DMS79 (cell line): ENCODE measurements around the gene MOSPD3.

ENCODE experiments used
- DNase-seq: peaks from one replicate; lab custom pipeline; 2025; lab: John Stamatoyannopoulos, UW

Gene MOSPD3

DNA sequence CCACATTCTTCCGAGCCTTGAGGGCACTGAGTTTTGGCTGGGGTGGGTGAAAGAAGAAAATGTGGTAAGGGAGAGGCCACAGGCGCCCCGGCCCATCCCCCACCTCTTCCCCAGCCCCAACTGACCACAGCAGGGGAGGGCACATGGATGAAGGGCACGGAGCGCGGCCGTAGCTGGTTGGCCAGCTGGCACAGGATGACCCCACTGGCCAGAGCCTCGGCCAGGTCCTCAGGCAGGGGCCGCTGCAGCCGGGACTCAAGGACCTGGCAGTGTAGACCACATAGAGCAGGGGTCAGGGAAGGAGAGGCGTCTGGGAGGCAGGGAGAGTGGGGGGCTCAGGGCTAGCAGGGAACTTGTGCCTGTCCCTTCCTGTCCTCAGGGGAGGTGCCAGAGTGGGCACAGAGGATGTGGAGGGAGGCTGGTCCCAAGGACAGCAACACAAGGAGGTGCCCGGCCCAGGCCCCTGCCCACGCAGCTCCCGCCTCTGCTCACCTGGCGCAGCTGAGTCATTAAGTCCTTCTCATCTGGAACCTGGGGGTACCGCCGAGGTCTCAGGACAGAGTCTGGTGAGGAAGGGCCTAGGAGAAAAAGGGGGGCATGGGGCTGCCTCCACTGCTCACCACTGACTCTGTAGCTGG lies 36.5 kb upstream of the MOSPD3 start:
- DNase-seq = no peak

DNA sequence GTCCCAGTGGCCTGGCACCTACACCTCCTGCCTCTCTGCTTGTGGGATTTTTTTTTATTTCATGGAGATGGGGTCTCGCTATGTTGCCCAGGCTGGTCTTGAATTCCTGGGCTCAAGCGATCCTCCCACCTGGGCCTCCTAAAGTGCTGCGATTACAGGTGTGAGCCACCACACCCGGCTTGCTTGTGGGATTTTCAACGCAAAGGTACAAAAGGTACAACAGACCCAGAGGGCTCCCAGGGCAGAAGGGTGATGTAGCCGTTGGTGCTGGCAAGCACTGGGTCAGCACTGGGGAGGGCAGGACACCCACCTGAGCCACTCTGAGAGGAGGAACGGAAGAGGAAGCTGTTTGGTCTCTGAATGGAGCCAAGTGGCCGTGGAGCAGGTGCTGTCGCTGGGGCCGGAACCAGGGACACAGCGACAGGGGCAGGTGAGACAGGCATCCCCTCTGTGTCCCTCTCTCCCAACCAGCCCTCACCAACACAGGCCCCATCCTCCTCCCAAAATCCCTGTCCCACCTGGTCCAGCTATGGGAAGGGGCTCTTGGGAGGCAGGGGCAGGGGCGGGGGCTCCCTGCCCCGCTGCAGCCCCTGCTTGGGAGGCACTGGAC lies 35.9 kb upstream of the MOSPD3 start:
- no peak for DNase-seq

- DNase-seq = no peak
These were observed 35.2 kb upstream of the MOSPD3 start for GRCh38 chr7:100577103-100577502.

DNA sequence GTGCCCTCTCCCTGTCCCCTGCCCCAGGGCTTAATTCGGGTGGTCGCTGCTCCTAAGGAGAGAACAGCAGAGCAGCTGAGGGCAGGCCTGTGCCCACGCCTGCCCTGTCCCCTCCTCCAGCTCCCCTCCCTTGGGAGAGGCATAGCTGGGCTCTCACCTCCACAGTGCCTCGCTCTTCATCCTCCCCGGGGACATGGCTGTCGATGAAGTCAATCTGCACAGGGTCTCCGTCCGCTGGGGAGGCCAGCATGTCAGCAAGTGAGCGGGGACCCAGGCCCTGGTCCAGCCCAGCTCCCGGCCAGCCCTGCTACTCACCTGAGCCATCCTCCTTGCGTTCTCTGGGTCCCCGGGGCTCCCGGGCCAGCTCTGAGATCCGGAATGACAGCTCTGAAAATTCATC lies 34.8 kb upstream of the MOSPD3 start:
- DNase-seq = no peak

DNA sequence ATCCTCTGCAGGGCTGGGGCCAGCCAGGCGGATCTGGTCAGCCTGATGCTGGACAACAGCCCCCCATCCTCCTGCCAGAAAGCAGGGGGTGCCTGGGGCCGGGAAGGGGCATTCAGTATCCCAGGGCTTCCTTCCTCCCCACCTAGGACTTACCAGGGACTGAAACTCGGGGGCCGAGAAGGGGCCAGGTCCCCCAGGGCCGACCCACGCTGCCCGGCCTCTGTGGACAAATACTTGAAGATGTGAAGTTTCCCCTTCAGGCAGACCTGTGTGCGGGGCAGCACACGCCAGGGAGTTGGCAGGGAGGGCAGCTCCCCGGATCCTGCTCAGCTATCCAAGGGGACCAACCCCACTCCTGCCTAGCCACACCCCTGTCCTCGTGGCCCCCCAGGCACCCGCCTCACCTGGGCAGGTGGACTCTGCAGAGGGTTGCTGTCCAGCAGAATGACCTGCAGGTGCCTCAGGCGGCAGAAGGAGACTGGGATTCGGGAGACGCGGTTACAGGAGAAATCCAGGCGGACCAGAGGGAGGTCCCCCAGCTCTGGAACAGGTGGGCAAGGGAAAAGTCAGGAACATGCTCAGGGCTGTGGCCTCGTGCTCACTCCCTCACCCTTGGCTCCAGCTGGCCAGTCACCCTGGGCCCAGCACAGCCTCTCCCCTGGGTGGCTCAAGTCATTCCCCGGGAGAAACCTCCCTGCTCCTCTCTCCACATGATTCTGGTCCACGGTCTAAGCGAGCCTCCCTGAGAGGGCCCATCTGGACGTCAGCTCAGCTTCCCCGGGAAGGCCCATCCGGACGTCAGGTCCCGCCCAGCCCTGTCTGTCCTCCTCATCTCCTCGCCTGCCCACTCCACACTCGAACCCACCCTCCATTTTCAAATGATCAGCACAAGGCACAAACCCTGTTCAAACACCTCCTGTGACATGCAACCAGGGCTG lies 33.8 kb upstream of the MOSPD3 start:
- DNase-seq = no peak

GRCh38 chr7:100580466-100581283 lies 31.7 kb upstream of the MOSPD3 start:
- no peak for DNase-seq

GRCh38 chr7:100582041-100582579 lies 30.2 kb upstream of the MOSPD3 start:
- peak; percentile 33 for DNase-seq

DNA sequence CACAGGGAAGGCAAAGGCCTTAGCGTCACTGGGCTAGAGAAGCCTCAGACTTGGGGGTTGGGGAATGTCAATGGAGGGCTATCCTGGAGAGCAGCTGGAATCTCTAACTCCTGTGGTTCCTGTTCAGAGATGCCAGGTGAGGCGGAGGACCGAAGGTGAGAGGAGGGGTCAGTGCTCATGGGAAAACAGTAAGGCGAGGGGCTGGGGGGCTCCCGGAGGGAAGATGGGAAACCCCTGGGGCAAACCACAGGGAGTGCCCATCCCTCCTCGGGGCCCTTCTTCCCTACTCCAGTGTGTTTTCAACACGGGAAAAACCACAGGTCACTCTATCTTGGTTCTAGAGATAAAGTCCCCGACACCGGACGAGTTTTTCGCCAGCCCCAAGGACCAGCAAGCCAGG lies 29.7 kb upstream of the MOSPD3 start:
- DNase-seq = no peak

DNA sequence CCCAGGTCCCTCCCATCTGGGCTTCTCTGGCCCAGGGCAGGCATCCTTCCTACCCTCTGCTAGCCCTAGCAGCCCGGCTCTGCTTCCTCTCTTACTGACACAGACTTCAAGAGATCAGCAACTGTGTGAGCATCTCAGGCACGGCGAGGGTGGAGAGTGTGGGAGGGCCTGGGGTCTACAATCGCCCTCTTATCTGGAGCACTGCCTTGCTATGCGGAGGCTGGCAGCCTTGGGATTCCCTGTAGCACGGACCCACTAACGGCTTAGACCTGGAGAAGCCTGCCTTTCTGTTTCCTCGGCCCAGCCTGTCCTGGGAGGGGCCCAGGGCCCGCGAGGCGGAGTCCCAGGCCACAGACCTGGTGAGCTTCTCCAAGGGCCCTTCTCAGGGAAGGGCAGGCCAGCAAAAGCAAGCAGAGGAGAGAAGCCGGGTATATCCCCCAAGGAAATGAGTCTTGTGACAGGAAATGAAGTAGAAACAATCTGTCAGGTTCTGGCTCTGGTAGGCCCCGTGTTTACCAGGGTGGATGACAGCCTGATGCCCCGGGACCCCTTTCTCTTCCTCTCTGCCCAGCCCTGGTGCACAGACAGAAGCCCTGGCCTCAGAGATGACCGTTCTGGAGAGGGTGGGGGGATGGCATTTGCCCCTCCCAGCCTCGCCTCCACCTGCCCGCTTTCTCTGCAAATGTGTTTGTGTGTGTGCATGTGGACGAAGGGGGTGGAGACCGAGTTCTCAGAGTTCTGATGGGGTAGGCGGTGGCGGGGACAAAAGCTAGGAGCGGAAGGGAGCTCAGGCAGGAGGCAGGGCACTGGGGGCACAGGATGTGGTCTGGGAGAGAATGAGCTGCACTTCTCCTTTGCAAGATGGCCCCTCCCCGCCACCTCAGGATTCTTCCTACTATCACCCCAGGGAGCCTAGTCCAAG lies 28.9 kb upstream of the MOSPD3 start:
- DNase-seq = no peak

DNA sequence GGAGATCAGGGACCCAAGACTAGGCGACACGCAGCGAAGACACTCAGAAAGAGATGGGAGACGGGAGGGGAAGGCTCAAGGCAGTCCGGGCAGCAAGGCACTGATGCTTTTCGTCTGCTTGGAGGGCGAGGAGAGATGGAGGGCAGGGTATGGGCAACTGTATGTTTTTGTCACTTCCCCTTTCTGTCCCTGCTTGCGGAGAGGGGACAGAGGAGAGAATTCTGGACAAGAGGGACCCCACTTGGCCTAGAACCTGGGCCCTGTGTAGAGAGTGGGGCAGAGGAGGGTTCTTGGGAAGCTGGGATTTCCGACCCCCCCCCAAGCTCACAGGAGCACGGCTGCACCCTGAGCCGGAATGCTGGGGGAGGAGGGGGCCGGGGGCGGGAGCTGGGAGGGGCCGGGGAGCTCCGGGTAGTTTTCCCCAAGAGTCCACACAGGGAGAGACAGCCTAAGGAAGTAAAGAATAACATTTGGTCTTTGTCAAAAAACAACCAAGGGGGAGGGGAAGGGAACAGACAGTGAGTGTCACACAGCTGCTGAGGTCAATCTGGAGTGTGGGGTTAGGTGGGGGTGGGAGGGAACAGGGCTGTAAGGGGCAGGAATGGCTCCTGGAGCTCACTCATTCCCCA lies 28.2 kb upstream of the MOSPD3 start:
- DNase-seq = no peak

GRCh38 chr7:100584683-100585510 lies 27.4 kb upstream of the MOSPD3 start:
- peak; percentile 48 for DNase-seq

DNA sequence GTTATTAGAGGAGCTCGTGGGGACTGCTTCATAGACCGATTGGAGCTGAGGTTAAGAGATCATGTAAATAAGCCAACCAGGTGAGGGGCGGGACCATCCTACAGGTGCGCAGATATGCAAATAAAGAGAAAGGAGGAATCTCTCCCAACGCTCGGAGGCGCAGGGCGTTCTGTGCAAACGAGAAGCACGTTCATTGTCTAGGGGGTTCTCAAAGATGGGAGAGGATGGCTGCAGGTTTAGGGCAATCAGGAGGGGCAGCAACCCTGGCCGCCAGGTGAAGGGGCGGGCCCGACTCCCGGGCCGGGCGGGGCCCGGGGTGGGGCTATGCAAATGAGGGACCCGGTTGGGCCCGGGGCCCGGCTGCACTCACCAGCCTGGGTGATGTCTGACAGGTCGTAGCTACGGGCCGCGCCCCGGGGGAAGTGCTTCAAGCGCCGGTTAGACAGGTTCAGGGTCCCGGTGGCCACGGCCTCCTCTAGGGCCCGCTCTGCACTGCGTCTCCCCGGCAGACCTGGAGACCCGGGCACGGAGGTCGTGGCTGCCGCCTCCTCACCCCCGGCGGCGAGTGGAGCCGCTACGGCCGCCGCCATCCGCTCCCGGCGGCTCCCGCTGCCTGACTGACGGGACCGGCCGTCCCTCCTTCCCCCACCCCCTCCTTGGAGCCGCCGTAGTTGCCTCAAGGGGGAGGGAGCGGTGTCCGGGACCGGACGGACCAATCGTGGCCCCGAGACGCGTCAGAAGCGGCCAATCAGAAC lies 26.7 kb upstream of the MOSPD3 start, which contains the start of gene LRCH4:
Gene LRCH4 (minus strand): TSS at position 619 of the 755 bp plus-strand sequence. CDS start 29 bp downstream, at position 590.
- DNase-seq = no peak

- DNase-seq = peak; percentile 100
These were observed 25.9 kb upstream of the MOSPD3 start, which contains the start of gene FBXO24 for GRCh38 chr7:100586266-100587025. Gene FBXO24, plus strand, starts transcription at chr7:100586328. Its CDS starts 298 bp downstream, at chr7:100586626.

- DNase-seq = no peak
These were observed 23.9 kb upstream of the MOSPD3 start for GRCh38 chr7:100588438-100588837.

DNA sequence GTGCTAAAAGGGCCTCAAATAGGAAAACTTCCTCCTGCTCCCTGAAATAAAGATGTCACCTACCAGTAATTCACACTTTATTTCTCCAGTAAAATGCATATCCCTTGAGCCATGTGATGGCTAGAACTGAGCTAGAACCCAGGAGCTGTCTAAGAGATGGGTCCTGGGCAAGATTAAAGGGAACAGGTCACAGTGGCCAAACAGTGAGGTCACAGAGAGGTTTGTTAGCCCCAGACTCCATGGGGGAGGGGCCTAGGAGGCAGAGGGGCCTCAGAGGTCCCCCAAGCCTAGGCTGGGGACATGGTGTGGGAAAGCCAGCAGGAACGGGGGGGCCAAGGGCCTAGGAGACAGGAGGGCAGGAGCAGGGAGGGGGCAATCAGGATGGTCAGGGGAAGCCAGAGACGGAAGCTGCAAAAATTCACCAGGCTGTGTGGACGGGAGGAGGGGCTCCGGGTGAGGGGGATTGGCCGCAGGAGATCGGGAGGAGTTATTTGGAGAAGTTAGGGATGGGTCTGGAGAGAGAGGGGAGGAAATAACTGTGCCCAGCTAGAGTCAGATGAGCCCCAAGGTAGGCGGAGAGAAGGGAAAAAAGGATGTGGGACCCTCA lies 22.9 kb upstream of the MOSPD3 start:
- DNase-seq = no peak

- no peak for DNase-seq
These were observed 22.1 kb upstream of the MOSPD3 start for GRCh38 chr7:100590077-100590737.

DNA sequence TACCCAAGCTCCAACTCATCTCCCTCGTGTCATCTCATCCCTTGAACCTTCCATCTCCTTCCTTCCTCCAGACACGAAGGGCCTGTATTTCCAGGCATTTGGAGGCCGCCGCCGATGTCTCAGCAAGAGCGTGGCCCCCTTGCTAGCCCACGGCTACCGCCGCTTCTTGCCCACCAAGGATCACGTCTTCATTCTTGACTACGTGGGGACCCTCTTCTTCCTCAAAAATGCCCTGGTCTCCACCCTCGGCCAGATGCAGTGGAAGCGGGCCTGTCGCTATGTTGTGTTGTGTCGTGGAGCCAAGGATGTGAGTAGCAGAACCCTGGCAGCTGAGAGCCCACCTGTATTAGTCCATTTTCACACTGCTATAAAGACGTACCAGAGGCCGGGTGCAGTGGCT lies 20.7 kb upstream of the MOSPD3 start:
- DNase-seq = no peak
